ENCODE measurements around the gene USP16.
A peak's percentile ranks its signal among the peaks of the same experiment; 100 is the strongest.
"Not testable (repeated sequence)": the region's sequence is repeated elsewhere in the genome, so short reads cannot be mapped to it uniquely, and the experiment has no call there.

USP16 gene

GRCh38 chr21:29056005-29056404, 31.5 kb downstream of the USP16 start:
- peak overlapping the region; percentile 24 for H3K27ac Mint-ChIP-seq
- ATAC-seq (ENCODE audit: low read depth) (no peak), DNase-seq (ENCODE audit: low spot score in 2 of 2) (no peak)
- H3K4me3 Mint-ChIP-seq = no peak overlapping the region
- peaks cover 19% of the 10 kb centered on the region for H3K36me3 Mint-ChIP-seq
- no peaks in the 10 kb centered on the region for H3K27me3 Mint-ChIP-seq
- H3K9me3 Mint-ChIP-seq = no peaks in the 10 kb centered on the region
- peaks cover 6% of the 10 kb centered on the region for H3K4me1 Mint-ChIP-seq

GRCh38 chr21:29056538-29057050, 32.1 kb downstream of the USP16 start:
- Mint-ChIP-seq H3K9me3 (no peaks in the 10 kb centered on the region), H3K27me3 (no peaks in the 10 kb centered on the region), H3K4me3 (no peak overlapping the region), H3K36me3 (peaks cover 25% of the 10 kb centered on the region), H3K27ac (no peak overlapping the region), H3K4me1 (peaks cover 6% of the 10 kb centered on the region)
- DNase-seq (ENCODE audit: low spot score in 2 of 2) (no peak), ATAC-seq (ENCODE audit: low read depth) (no peak)

- peak; percentile 92 for ATAC-seq (ENCODE audit: low read depth)
- H3K27me3 Mint-ChIP-seq = no peaks in the 10 kb centered on the region
- no peak overlapping the region for H3K4me3 Mint-ChIP-seq
- H3K9me3 Mint-ChIP-seq = no peaks in the 10 kb centered on the region
- H3K4me1 Mint-ChIP-seq = peaks cover 5% of the 10 kb centered on the region
- H3K36me3 Mint-ChIP-seq = peaks cover 32% of the 10 kb centered on the region
- no peak for DNase-seq (ENCODE audit: low spot score in 2 of 2)
- H3K27ac Mint-ChIP-seq = peak overlapping the region; percentile 58
Observed at GRCh38 chr21:29064850-29065481, 40.5 kb downstream of the USP16 start.

GRCh38 chr21:29072873-29073221, 48.4 kb downstream of the USP16 start:
- ATAC-seq (ENCODE audit: low read depth) = no peak
- H3K4me3 Mint-ChIP-seq = peak overlapping the region; percentile 99

GRCh38 chr21:29073222-29074006, 48.9 kb downstream of the USP16 start, which contains the start of gene CCT8:
Gene CCT8 (minus strand): TSS chr21:29073648. CDS start chr21:29073590, 58 bp downstream.
- no peaks in the 10 kb centered on the region for H3K27me3 Mint-ChIP-seq
- no peaks in the 10 kb centered on the region for H3K9me3 Mint-ChIP-seq
- H3K4me1 Mint-ChIP-seq = peaks cover 21% of the 10 kb centered on the region
- peak within 1 kb of the TSS; percentile 99 for H3K4me3 Mint-ChIP-seq
- peaks cover 2% of the 10 kb centered on the region for H3K36me3 Mint-ChIP-seq
- peak; percentile 93 to 97 for DNase-seq (ENCODE audit: low spot score in 2 of 2)
- ATAC-seq (ENCODE audit: low read depth) = peak; percentile 88
- peak within 1 kb of the TSS; percentile 98 for H3K27ac Mint-ChIP-seq

More at GRCh38 chr21:29072873-29073221, 48.4 kb downstream of the USP16 start:
- H3K27me3 Mint-ChIP-seq = no peaks in the 10 kb centered on the region
- H3K9me3 Mint-ChIP-seq = no peaks in the 10 kb centered on the region
- H3K27ac Mint-ChIP-seq = peak overlapping the region; percentile 98
- H3K4me1 Mint-ChIP-seq = peaks cover 21% of the 10 kb centered on the region
- DNase-seq (ENCODE audit: low spot score in 2 of 2) = no peak
- H3K36me3 Mint-ChIP-seq = peaks cover 2% of the 10 kb centered on the region

- peaks cover 2% of the 10 kb centered on the region for H3K36me3 Mint-ChIP-seq
- no peaks in the 10 kb centered on the region for H3K27me3 Mint-ChIP-seq
- H3K4me1 Mint-ChIP-seq = peaks cover 26% of the 10 kb centered on the region
- no peaks in the 10 kb centered on the region for H3K9me3 Mint-ChIP-seq
- peak overlapping the region; percentile 98 for H3K27ac Mint-ChIP-seq
- H3K4me3 Mint-ChIP-seq = peak overlapping the region; percentile 99
- ATAC-seq (ENCODE audit: low read depth) (peak; percentile 19), DNase-seq (ENCODE audit: low spot score in 2 of 2) (no peak)
Observed at GRCh38 chr21:29074007-29074376, 49.5 kb downstream of the USP16 start.

GRCh38 chr21:29074783-29075182, 50.3 kb downstream of the USP16 start:
- Mint-ChIP-seq H3K4me1 (peaks cover 31% of the 10 kb centered on the region), H3K36me3 (no peaks in the 10 kb centered on the region), H3K27me3 (no peaks in the 10 kb centered on the region), H3K4me3 (peak overlapping the region; percentile 71), H3K9me3 (no peaks in the 10 kb centered on the region), H3K27ac (peak overlapping the region; percentile 46)
- ATAC-seq (ENCODE audit: low read depth) (no peak), DNase-seq (ENCODE audit: low spot score in 2 of 2) (no peak)

GRCh38 chr21:29075706-29076466, 51.4 kb downstream of the USP16 start:
- H3K4me3 Mint-ChIP-seq = no peak overlapping the region
- no peak overlapping the region for H3K27ac Mint-ChIP-seq
- no peaks in the 10 kb centered on the region for H3K27me3 Mint-ChIP-seq
- no peaks in the 10 kb centered on the region for H3K9me3 Mint-ChIP-seq
- no peak for DNase-seq (ENCODE audit: low spot score in 2 of 2)
- no peak for ATAC-seq (ENCODE audit: low read depth)
- H3K4me1 Mint-ChIP-seq = peaks cover 37% of the 10 kb centered on the region
- no peaks in the 10 kb centered on the region for H3K36me3 Mint-ChIP-seq

GRCh38 chr21:29076731-29077640, 52.5 kb downstream of the USP16 start:
- not testable (repeated sequence) for H3K27me3 Mint-ChIP-seq; H3K9me3 Mint-ChIP-seq; ATAC-seq (ENCODE audit: low read depth); H3K36me3 Mint-ChIP-seq
- peak overlapping the region; percentile 95 for H3K27ac Mint-ChIP-seq
- peak; percentile 47 to 67 for DNase-seq (ENCODE audit: low spot score in 2 of 2)
- peak overlapping the region; percentile 90 for H3K4me3 Mint-ChIP-seq
- peaks cover 32% of the 10 kb centered on the region for H3K4me1 Mint-ChIP-seq

- no peaks in the 10 kb centered on the region for H3K27me3 Mint-ChIP-seq
- peak overlapping the region; percentile 95 for H3K27ac Mint-ChIP-seq
- peak overlapping the region; percentile 90 for H3K4me3 Mint-ChIP-seq
- DNase-seq (ENCODE audit: low spot score in 2 of 2) (no peak), ATAC-seq (ENCODE audit: low read depth) (no peak)
- H3K36me3 Mint-ChIP-seq = no peaks in the 10 kb centered on the region
- peaks cover 26% of the 10 kb centered on the region for H3K4me1 Mint-ChIP-seq
- no peaks in the 10 kb centered on the region for H3K9me3 Mint-ChIP-seq
Observed at GRCh38 chr21:29077651-29078090, 53.2 kb downstream of the USP16 start.

GRCh38 chr21:29078869-29079767, 54.6 kb downstream of the USP16 start:
- DNase-seq (ENCODE audit: low spot score in 2 of 2) (peak in 1 of 2 donors; percentile 25), ATAC-seq (ENCODE audit: low read depth) (peak; percentile 57)
- no peaks in the 10 kb centered on the region for H3K27me3 Mint-ChIP-seq
- H3K36me3 Mint-ChIP-seq = peaks cover 2% of the 10 kb centered on the region
- H3K4me1 Mint-ChIP-seq = peaks cover 22% of the 10 kb centered on the region
- H3K4me3 Mint-ChIP-seq = peak overlapping the region; percentile 6
- peak overlapping the region; percentile 95 for H3K27ac Mint-ChIP-seq
- no peaks in the 10 kb centered on the region for H3K9me3 Mint-ChIP-seq

GRCh38 chr21:29080454-29080941, 56.0 kb downstream of the USP16 start:
- no peak for ATAC-seq (ENCODE audit: low read depth)
- Mint-ChIP-seq H3K4me1 (peaks cover 24% of the 10 kb centered on the region), H3K4me3 (no peak overlapping the region), H3K27ac (peak overlapping the region; percentile 95), H3K9me3 (no peaks in the 10 kb centered on the region), H3K27me3 (no peaks in the 10 kb centered on the region), H3K36me3 (peaks cover 2% of the 10 kb centered on the region)
- DNase-seq (ENCODE audit: low spot score in 2 of 2) = no peak

All from memory B cell (primary cell).